H1 (cell line): ENCODE measurements around the gene ZSCAN29. TPM values are rescaled to one million over a fixed set of nuclear protein-coding genes. Genes with fewer than 3 reads are reported as not detected.

Experiments used
- GABPA ChIP-seq: IDR thresholded peaks from 2 replicates; pipeline ENCODE4 v1.6.1; 2011; ENCODE audit warnings: mild to moderate bottlenecking, low read length, moderate library complexity, borderline replicate concordance; ENCODE audit not compliant: insufficient read depth
- HDAC2 ChIP-seq, 2 experiments: fragments of 300-600 bp in 1 of 2; sonication (generic) in 1 of 2; IDR thresholded peaks; 2 replicates each; pipeline ENCODE4 v1.6.1; 2011 to 2012; ENCODE audit warnings: low read depth in 2 of 2, low read length in 2 of 2, mild to moderate bottlenecking in 2 of 2, moderate library complexity in 2 of 2, borderline replicate concordance in 1 of 2, inconsistent platforms in 1 of 2
- SP4 ChIP-seq: IDR thresholded peaks from 2 replicates; pipeline ENCODE4 v1.6.1; 2012; ENCODE audit warnings: low read length, inconsistent platforms
- polyA plus RNA-seq, 7 experiments: library from polyadenylated mRNA; depleted of rRNA in 3 of 7; stranded (reverse) in 5 of 7; unstranded in 2 of 7; fragments of >200 nt in 5 of 7; fragments of 200-250 nt in 2 of 7; gene quantifications; 1 replicate in 5 of 7; 2 replicates in 1 of 7; 4 replicates in 1 of 7; pipeline versions ENCODE4 v1.2.1 to v1.2.3, GENCODE V29; 2011 to 2013; ENCODE audit warnings: missing spikeins in 2 of 7, mixed read lengths in 2 of 7
- total RNA-seq: library from RNA; stranded (reverse); fragmentation: NEBNext Ultra II Directional; extraction: Animal tissue kit (Norgen Biotek cat#: 25700); gene quantifications from 2 replicates; pipeline ENCODE4 v1.2.1, GENCODE V29; 2021

Gene ZSCAN29
- total and polyA plus RNA-seq, 2 of the 8 experiments (the other 6 are each of a cell fraction or from before 2014, with no cell fraction given) = 6.4 to 41.3 TPM

- TF ChIP-seq HDAC2 (IDR thresholded peaks at IDR 0.05; ENCODE audit: borderline replicate concordance in 1 of 2, low read depth in 2 of 2, low read length in 2 of 2) (no peak), SP4 (no peak), GABPA (no peak)
These were observed 43.4 kb upstream of the ZSCAN29 start (continued) for GRCh38 chr15:43414196-43414595.
